H1 (cell line): ENCODE measurements around the gene DUSP7. TPM values are rescaled to one million over a fixed set of nuclear protein-coding genes. Genes with fewer than 3 reads are reported as not detected.

Source experiments
- CTCF ChIA-PET: fragments of 300-600 bp; sonication (Branson Sonifier 250); formaldehyde crosslinking; loops from one replicate; lab custom pipeline; 2021; ENCODE audit not compliant: partially characterized antibody; lab: Charles Lee
- POLR2A ChIA-PET: fragments of 300-600 bp; sonication (Branson Sonifier 250); formaldehyde crosslinking; loops from one replicate; lab custom pipeline; 2021; ENCODE audit warnings: inconsistent platforms; ENCODE audit not compliant: partially characterized antibody; lab: Charles Lee
- DNase-seq, 2 experiments: peaks; one replicate each; pipeline versions ENCODE4 v3.0.0 to v3.0.0-alpha.2; 2010 to 2022; ENCODE audit warnings: low spot score in 2 of 2, low read depth in 1 of 2, mixed read lengths in 1 of 2
- FAIRE-seq: peaks from 2 replicates; lab custom pipeline; 2011; peaks lifted over from hg19 to GRCh38; lab: Jason Lieb, UNC
- H2AFZ ChIP-seq: 2 replicates; pipeline ENCODE4 v1.8.1; 2012; ENCODE audit warnings: low read length, inconsistent platforms
- H2AK5ac ChIP-seq: 2 replicates; pipeline ENCODE4 v1.6.1; 2013; ENCODE audit warnings: low read depth, low read length
- H2BK120ac ChIP-seq: replicated peaks from 2 replicates; pipeline ENCODE3; 2013; ENCODE audit warnings: low read depth, low read length, inconsistent platforms
- H2BK12ac ChIP-seq: 2 replicates; pipeline ENCODE4 v1.6.1; 2013; ENCODE audit warnings: low read depth, low read length
- H2BK15ac ChIP-seq: 2 replicates; pipeline ENCODE4 v1.6.1; 2013; ENCODE audit warnings: low read length
- H2BK20ac ChIP-seq: 2 replicates; pipeline ENCODE4 v1.6.1; 2013; ENCODE audit warnings: low read length
- H2BK5ac ChIP-seq: 2 replicates; pipeline ENCODE4 v1.6.1; 2013; ENCODE audit warnings: low read depth, low read length
- H3K14ac ChIP-seq: 2 replicates; pipeline ENCODE4 v1.6.1; 2013; ENCODE audit warnings: inconsistent platforms; ENCODE audit not compliant: insufficient read length
- H3K18ac ChIP-seq: 2 replicates; pipeline ENCODE4 v1.6.1; 2013; ENCODE audit warnings: low read length; ENCODE audit errors: extremely low read depth
- H3K23ac ChIP-seq: 2 replicates; pipeline ENCODE4 v1.6.1; 2013; ENCODE audit warnings: inconsistent platforms; ENCODE audit not compliant: insufficient read length
- H3K23me2 ChIP-seq: 2 replicates; pipeline ENCODE4 v1.6.1; 2013; ENCODE audit warnings: low read depth, low read length
- H3K27ac ChIP-seq: 2 replicates; pipeline ENCODE4 v1.6.1; 2011; ENCODE audit warnings: low read depth, low read length, inconsistent platforms
- H3K27me3 ChIP-seq, 4 experiments: replicated peaks in 1 of 4; 1 replicate in 1 of 4; 2 replicates in 3 of 4; pipeline versions ENCODE4 v1.6.1 to v1.8.1; 2011 to 2013; ENCODE audit warnings: low read length in 3 of 4, mild to moderate bottlenecking in 3 of 4, inconsistent platforms in 2 of 4, mixed read lengths in 2 of 4, moderate library complexity in 1 of 4; ENCODE audit not compliant: control insufficient read depth in 3 of 4, insufficient read depth in 3 of 4; ENCODE audit errors: extremely low read depth in 1 of 4
- H3K36me3 ChIP-seq, 4 experiments: 2 replicates each; pipeline versions ENCODE4 v1.6.1 to v1.8.1; 2011 to 2013; ENCODE audit warnings: mild to moderate bottlenecking in 4 of 4, low read length in 3 of 4, moderate library complexity in 2 of 4, control low read depth in 1 of 4, inconsistent platforms in 1 of 4; ENCODE audit not compliant: insufficient read depth in 4 of 4, control insufficient read depth in 2 of 4
- H3K4ac ChIP-seq: replicated peaks from 2 replicates; pipeline ENCODE3; 2013; ENCODE audit warnings: low read length, low read depth, mixed read lengths, inconsistent platforms; ENCODE audit not compliant: insufficient read length
- H3K4me1 ChIP-seq, 4 experiments: replicated peaks in 1 of 4; 1 replicate in 1 of 4; 2 replicates in 3 of 4; pipeline versions ENCODE4 v1.6.1 to v1.8.1; 2011 to 2013; ENCODE audit warnings: low read length in 3 of 4, inconsistent platforms in 2 of 4, mixed read lengths in 1 of 4; ENCODE audit not compliant: insufficient read depth in 4 of 4, control insufficient read depth in 3 of 4
- H3K4me2 ChIP-seq, 2 experiments: 2 replicates each; pipeline versions ENCODE4 v1.6.1 to v1.8.1; 2011 to 2013; ENCODE audit warnings: low read depth in 2 of 2, low read length in 2 of 2, control low read depth in 1 of 2, inconsistent platforms in 1 of 2, mild to moderate bottlenecking in 1 of 2; ENCODE audit not compliant: insufficient read depth in 1 of 2
- H3K4me3 ChIP-seq, 4 experiments: fragments of 200-600, 300-600 bp in 1 of 4; sonication (generic), shearing (Covaris generic), sonication (Bioruptor Twin) in 1 of 4; 2 replicates each; pipeline versions ENCODE4 v1.5.1 to v1.8.1; 2011 to 2016; ENCODE audit warnings: low read length in 4 of 4, low read depth in 3 of 4, control low read depth in 2 of 4, inconsistent platforms in 2 of 4, mild to moderate bottlenecking in 2 of 4, mixed read lengths in 1 of 4, moderate library complexity in 1 of 4; ENCODE audit not compliant: insufficient read depth in 2 of 4; ENCODE audit errors: extremely low read depth in 1 of 4
- H3K56ac ChIP-seq: replicated peaks from 2 replicates; pipeline ENCODE3; 2013; ENCODE audit warnings: low read depth, mild to moderate bottlenecking, mixed read lengths, low read length, inconsistent platforms; ENCODE audit not compliant: insufficient read length
- H3K79me1 ChIP-seq: 2 replicates; pipeline ENCODE4 v1.6.1; 2013; ENCODE audit warnings: low read depth, low read length, control low read depth
- H3K79me2 ChIP-seq, 2 experiments: 2 replicates each; pipeline versions ENCODE4 v1.6.1 to v1.8.1; 2012 to 2013; ENCODE audit warnings: low read length in 2 of 2, mild to moderate bottlenecking in 2 of 2, inconsistent platforms in 1 of 2; ENCODE audit not compliant: insufficient read depth in 2 of 2, control insufficient read depth in 1 of 2
- H3K9ac ChIP-seq, 4 experiments: replicated peaks in 1 of 4; 1 replicate in 1 of 4; 2 replicates in 3 of 4; pipeline versions ENCODE4 v1.6.1 to v1.8.1; 2011 to 2013; ENCODE audit warnings: low read depth in 3 of 4, low read length in 3 of 4, control low read depth in 2 of 4, mild to moderate bottlenecking in 2 of 4, moderate library complexity in 2 of 4, inconsistent platforms in 1 of 4; ENCODE audit errors: extremely low read depth in 1 of 4
- H3K9me3 ChIP-seq, 2 experiments: 2 replicates each; pipeline versions ENCODE4 v1.6.1 to v1.8.1; 2012 to 2013; ENCODE audit warnings: mild to moderate bottlenecking in 2 of 2, moderate library complexity in 2 of 2, control low read depth in 1 of 2, inconsistent platforms in 1 of 2, low read depth in 1 of 2, low read length in 1 of 2, mixed read lengths in 1 of 2; ENCODE audit not compliant: insufficient read depth in 2 of 2
- H4K20me1 ChIP-seq, 2 experiments: replicated peaks in 1 of 2; 2 replicates each; pipeline versions ENCODE3 to v1.8.1; 2011 to 2013; ENCODE audit warnings: inconsistent platforms in 2 of 2, low read length in 2 of 2, mild to moderate bottlenecking in 1 of 2; ENCODE audit not compliant: insufficient read depth in 2 of 2, control insufficient read depth in 1 of 2
- H4K5ac ChIP-seq: 2 replicates; pipeline ENCODE4 v1.6.1; 2013; ENCODE audit warnings: low read length, low read depth, mixed read lengths, inconsistent platforms; ENCODE audit not compliant: insufficient read length
- H4K8ac ChIP-seq: 2 replicates; pipeline ENCODE4 v1.8.0; 2013; ENCODE audit warnings: mild to moderate bottlenecking, moderate library complexity, low read length, inconsistent platforms; ENCODE audit not compliant: insufficient read depth; ENCODE audit errors: extremely low read depth
- H4K91ac ChIP-seq: replicated peaks from 2 replicates; pipeline ENCODE3; 2013; ENCODE audit warnings: low read length, mixed read lengths, inconsistent platforms; ENCODE audit not compliant: insufficient read length
- ASH2L ChIP-seq: fragments of 200-600, 300-600 bp; sonication (generic); IDR thresholded peaks from one replicate; pipeline ENCODE4 v1.7.1; 2017; ENCODE audit warnings: low read length
- BACH1 ChIP-seq: IDR thresholded peaks from 2 replicates; pipeline ENCODE4 v1.6.1; 2012; ENCODE audit warnings: low read length, improper control_type of control experiment
- E2F6 ChIP-seq: IDR thresholded peaks from 2 replicates; pipeline ENCODE4 v1.6.1; 2012; ENCODE audit warnings: inconsistent platforms
- EGR1 ChIP-seq: IDR thresholded peaks from 2 replicates; pipeline ENCODE4 v1.6.1; 2011; ENCODE audit warnings: low read depth, low read length, borderline replicate concordance
- FOSL1 ChIP-seq: IDR thresholded peaks from 2 replicates; pipeline ENCODE4 v1.6.1; 2011; ENCODE audit warnings: mild to moderate bottlenecking, low read depth, low read length, moderate library complexity; ENCODE audit not compliant: insufficient read depth
- JUN ChIP-seq: IDR thresholded peaks from 2 replicates; pipeline ENCODE4 v1.6.1; 2011; ENCODE audit warnings: low read depth, mild to moderate bottlenecking, improper control_type of control experiment, low read length
- MAFK ChIP-seq: IDR thresholded peaks from 2 replicates; pipeline ENCODE4 v1.6.1; 2012; ENCODE audit warnings: low read depth, mild to moderate bottlenecking, improper control_type of control experiment, low read length
- PHF8 ChIP-seq: fragments of 200-600 bp; sonication (generic); conservative IDR thresholded peaks from 2 replicates; pipeline ENCODE4 v1.7.1; 2012; ENCODE audit warnings: low read depth, mild to moderate bottlenecking, inconsistent platforms, low read length, moderate library complexity
- POLR2AphosphoS5 ChIP-seq: IDR thresholded peaks from 2 replicates; pipeline ENCODE4 v1.6.1; 2011; ENCODE audit warnings: low read depth, low read length
- RFX5 ChIP-seq: IDR thresholded peaks from 2 replicates; pipeline ENCODE4 v1.6.1; 2011; ENCODE audit warnings: low read depth, low read length, improper control_type of control experiment, borderline replicate concordance
- RXRA ChIP-seq: IDR thresholded peaks from 2 replicates; pipeline ENCODE4 v1.6.1; 2011; ENCODE audit warnings: low read depth, mild to moderate bottlenecking, low read length, moderate library complexity; ENCODE audit not compliant: insufficient read depth
- SAP30 ChIP-seq: fragments of 300-600 bp; sonication (generic); IDR thresholded peaks from 2 replicates; pipeline ENCODE4 v1.7.1; 2012; ENCODE audit warnings: low read length, moderate library complexity, mild to moderate bottlenecking, inconsistent platforms; ENCODE audit not compliant: insufficient read depth, insufficient replicate concordance
- SIN3A ChIP-seq, 2 experiments: IDR thresholded peaks in 1 of 2; conservative IDR thresholded peaks in 1 of 2; 2 replicates each; pipeline ENCODE4 v1.6.1; 2011 to 2012; ENCODE audit warnings: low read length in 2 of 2, improper control_type of control experiment in 1 of 2, low read depth in 1 of 2, mild to moderate bottlenecking in 1 of 2
- SP4 ChIP-seq: IDR thresholded peaks from 2 replicates; pipeline ENCODE4 v1.6.1; 2012; ENCODE audit warnings: low read length, inconsistent platforms
- TCF12 ChIP-seq: IDR thresholded peaks from 2 replicates; pipeline ENCODE4 v1.6.1; 2011; ENCODE audit warnings: low read depth, mild to moderate bottlenecking, low read length
- polyA plus RNA-seq, 7 experiments: library from polyadenylated mRNA; depleted of rRNA in 3 of 7; stranded (reverse) in 5 of 7; unstranded in 2 of 7; fragments of >200 nt in 5 of 7; fragments of 200-250 nt in 2 of 7; gene quantifications; 1 replicate in 5 of 7; 2 replicates in 1 of 7; 4 replicates in 1 of 7; pipeline versions ENCODE4 v1.2.1 to v1.2.3, GENCODE V29; 2011 to 2013; ENCODE audit warnings: missing spikeins in 2 of 7, mixed read lengths in 2 of 7
- total RNA-seq: library from RNA; stranded (reverse); fragmentation: NEBNext Ultra II Directional; extraction: Animal tissue kit (Norgen Biotek cat#: 25700); gene quantifications from 2 replicates; pipeline ENCODE4 v1.2.1, GENCODE V29; 2021

DUSP7 gene
- total and polyA plus RNA-seq, 2 of the 8 experiments (the other 6 are each of a cell fraction or from before 2014, with no cell fraction given): 19.4 to 24.9 TPM

GRCh38 chr3:52010431-52010830 lies 45.9 kb downstream of the DUSP7 start:
- CTCF ChIA-PET: interaction anchor here (0.7 to 24.7 kb wide), 6 partner anchors 8 to 112 kb away, joined by 3 to 984 read pairs (median 16); partner anchors contain the start of gene DUSP7
- no peak overlapping the region for H2BK12ac ChIP-seq
- H3K79me2 ChIP-seq: no peaks in the 10 kb centered on the region
- no peaks in the 10 kb centered on the region for H3K9me3 ChIP-seq
- peaks cover 7% of the 10 kb centered on the region; the same call in 1 of the 2 replicates for H3K23me2 ChIP-seq
- no peaks in the 10 kb centered on the region for H3K79me1 ChIP-seq
- H3K18ac ChIP-seq: no peak overlapping the region
- H3K56ac ChIP-seq: no peak overlapping the region
- no peak overlapping the region for H4K8ac ChIP-seq
- H4K91ac ChIP-seq: no peak overlapping the region
- no peak overlapping the region for H2BK120ac ChIP-seq
- H3K4me2 ChIP-seq: no peak overlapping the region
- POLR2A ChIA-PET: interaction anchor here (7.2 kb wide), 1 partner anchor 17 kb away, joined by 95 read pairs; the partner anchor contains the start of gene RPL29
- no peaks in the 10 kb centered on the region; a peak in 1 of 7 replicates for H3K27me3 ChIP-seq
- H2AFZ ChIP-seq: no peak overlapping the region
- no peak overlapping the region for H3K4me3 ChIP-seq
- no peak overlapping the region for H3K27ac ChIP-seq
- DNase-seq (no peak), FAIRE-seq (no peak)
- peaks cover 0 to 1% of the 10 kb centered on the region in 2 experiments for H4K20me1 ChIP-seq
- H3K9ac ChIP-seq: no peak overlapping the region
- H3K36me3 ChIP-seq: no peaks in the 10 kb centered on the region
- no peak overlapping the region for H2BK5ac ChIP-seq
- H3K4me1 ChIP-seq: peaks cover 4 to 17% (median 14%) of the 10 kb centered on the region in 4 experiments
- no peak overlapping the region for H4K5ac ChIP-seq
- H3K23ac ChIP-seq: no peak overlapping the region
- no peak overlapping the region for H3K4ac ChIP-seq
- no peak overlapping the region for H2BK15ac ChIP-seq
- no peak overlapping the region for H3K14ac ChIP-seq
- H2AK5ac ChIP-seq: no peak overlapping the region
- no peak overlapping the region for H2BK20ac ChIP-seq
- TF ChIP-seq SIN3A (conservative IDR thresholded peaks at IDR 0.05 in 1 of 2, IDR thresholded peaks at IDR 0.05 in 1 of 2; ENCODE audit: low read depth in 1 of 2, low read length in 2 of 2) (no peak), SP4 (no peak), FOSL1 (no peak), SAP30 (no peak), PHF8 (no peak), ASH2L (no peak), JUN (no peak), RXRA (no peak), EGR1 (no peak), RFX5 (no peak), BACH1 (no peak), TCF12 (no peak), E2F6 (no peak), MAFK (no peak), POLR2AphosphoS5 (no peak)
